HCT116 (cell line): ENCODE data around the gene SWAP70. TPM values are rescaled to one million over a fixed set of nuclear protein-coding genes. Genes with fewer than 3 reads are reported as not detected.

Experiments
- ATAC-seq: fragments of 200-7000 bp; cut with Tn5 transposase; 2 replicates; pipeline ENCODE4 v1.9.1; 2020; ENCODE audit warnings: mild to moderate bottlenecking, moderate library complexity
- BruUV-seq: library from RNA; stranded (reverse); fragments of 400-500 nt; replicated peaks from 2 replicates; lab custom pipeline; 2021; lab: Mats Ljungman, UMichigan
- CTCF ChIA-PET: fragments of 300-600 bp; sonication (Branson Sonifier 250); formaldehyde crosslinking; loops from one replicate; lab custom pipeline; 2021; ENCODE audit warnings: antibody characterized with exemption; lab: Charles Lee
- POLR2A ChIA-PET: fragments of 300-600, 350-600 bp; sonication (Branson Sonifier 250); formaldehyde crosslinking; loops from one replicate; lab custom pipeline; 2021; ENCODE audit warnings: antibody characterized with exemption; lab: Charles Lee
- RAD21 ChIA-PET, 2 experiments: fragments of 300-600 bp; sonication (Branson Sonifier 250); formaldehyde crosslinking; loops; one replicate each; lab custom pipeline; 2023; ENCODE audit warnings: low total read pairs in 2 of 2; ENCODE audit not compliant: uncharacterized antibody in 2 of 2, unreplicated experiment in 2 of 2, low non-redundant PET in 1 of 2; lab: Charles Lee
- DNase-seq: peaks from one replicate; pipeline ENCODE4 v3.0.0-alpha.2; 2010; ENCODE audit warnings: low read depth, low spot score
- H2AFZ ChIP-seq: fragments of 200-600 bp; shearing (Covaris generic), sonication (generic); 2 replicates; pipeline ENCODE4 v1.6.1; 2017; ENCODE audit warnings: low read depth, mixed run types, mixed read lengths, antibody characterized with exemption, low read length; ENCODE audit not compliant: poor library complexity, severe bottlenecking
- H3K27ac ChIP-seq: 2 replicates; pipeline ENCODE4 v1.5.1; 2012; ENCODE audit warnings: low read depth, low read length
- H3K27me3 ChIP-seq: fragments of 200-600 bp; sonication (generic); 2 replicates; pipeline ENCODE4 v1.6.1; 2016; ENCODE audit warnings: mixed run types, low read length, mixed read lengths; ENCODE audit not compliant: insufficient read depth
- H3K36me3 ChIP-seq, 2 experiments: fragments of 200-500 bp in 1 of 2; fragments of 200-600 bp in 1 of 2; sonication (Bioruptor generic) in 1 of 2; sonication (generic) in 1 of 2; 2 replicates each; pipeline versions ENCODE4 v1.5.1 to v1.6.1; 2014 to 2016; ENCODE audit warnings: low read length in 2 of 2, inconsistent platforms in 1 of 2, mixed read lengths in 1 of 2, mixed run types in 1 of 2; ENCODE audit not compliant: insufficient read depth in 2 of 2, control insufficient read depth in 1 of 2
- H3K4me1 ChIP-seq, 2 experiments: fragments of 200-600 bp in 1 of 2; sonication (generic) in 1 of 2; 2 replicates each; pipeline versions ENCODE4 v1.5.1 to v1.6.1; 2012 to 2017; ENCODE audit warnings: low read length in 2 of 2, inconsistent platforms in 1 of 2, mild to moderate bottlenecking in 1 of 2, mixed read lengths in 1 of 2, mixed run types in 1 of 2, moderate library complexity in 1 of 2; ENCODE audit not compliant: insufficient read depth in 2 of 2, control insufficient read depth in 1 of 2
- H3K4me2 ChIP-seq: fragments of 200-600 bp; sonication (generic); 2 replicates; pipeline ENCODE4 v1.6.1; 2017; ENCODE audit warnings: mixed run types, low read length, mixed read lengths
- H3K4me3 ChIP-seq, 2 experiments: fragments of 200-600 bp in 1 of 2; sonication (generic) in 1 of 2; replicated peaks in 1 of 2; 2 replicates each; pipeline ENCODE4 v1.5.1; 2011 to 2016; ENCODE audit warnings: low read length in 2 of 2, control low read depth in 1 of 2, low read depth in 1 of 2, mild to moderate bottlenecking in 1 of 2, mixed read lengths in 1 of 2, mixed run types in 1 of 2
- H3K79me2 ChIP-seq: fragments of 200-600 bp; sonication (generic); 2 replicates; pipeline ENCODE4 v1.6.1; 2017; ENCODE audit warnings: mild to moderate bottlenecking, mixed run types, low read length, moderate library complexity, mixed read lengths; ENCODE audit not compliant: insufficient read depth
- H3K9ac ChIP-seq: fragments of 200-600 bp; sonication (generic); 2 replicates; pipeline ENCODE4 v1.6.1; 2016; ENCODE audit warnings: low read length, mixed read lengths
- H3K9me2 ChIP-seq: fragments of 200-600 bp; sonication (generic), shearing (Covaris generic); 2 replicates; pipeline ENCODE4 v1.6.1; 2017; ENCODE audit warnings: mixed run types, mild to moderate bottlenecking, moderate library complexity; ENCODE audit not compliant: insufficient read depth
- H3K9me3 ChIP-seq, 2 experiments: fragments of 200-500 bp in 1 of 2; fragments of 200-600 bp in 1 of 2; sonication (Bioruptor generic) in 1 of 2; sonication (generic) in 1 of 2; 2 replicates each; pipeline ENCODE4 v1.6.1; 2014 to 2017; ENCODE audit warnings: low read length in 2 of 2, mixed read lengths in 2 of 2, inconsistent platforms in 1 of 2, low read depth in 1 of 2, mild to moderate bottlenecking in 1 of 2, mixed run types in 1 of 2, moderate library complexity in 1 of 2; ENCODE audit not compliant: control insufficient read depth in 1 of 2, insufficient read depth in 1 of 2
- H4K20me1 ChIP-seq: fragments of 200-600 bp; sonication (generic), shearing (Covaris generic); 2 replicates; pipeline ENCODE4 v1.6.1; 2017; ENCODE audit warnings: mixed run types, mild to moderate bottlenecking, moderate library complexity; ENCODE audit not compliant: insufficient read depth
- ATF3 ChIP-seq: IDR thresholded peaks from 2 replicates; pipeline ENCODE4 v1.6.1; 2012
- CEBPB ChIP-seq: IDR thresholded peaks from 2 replicates; pipeline ENCODE4 v1.6.1; 2012; ENCODE audit warnings: low read depth
- CTCF ChIP-seq, 3 experiments: fragments of 200-600 bp in 1 of 3; sonication (generic) in 1 of 3; IDR thresholded peaks in 2 of 3; conservative IDR thresholded peaks in 1 of 3; 2 replicates each; pipeline ENCODE4 v1.5.1; 2012 to 2017; ENCODE audit warnings: low read depth in 2 of 3, low read length in 2 of 3, antibody characterized with exemption in 1 of 3, borderline replicate concordance in 1 of 3, control low read depth in 1 of 3, mild to moderate bottlenecking in 1 of 3, mixed read lengths in 1 of 3, mixed run types in 1 of 3, moderate library complexity in 1 of 3; ENCODE audit not compliant: insufficient read depth in 1 of 3
- EGR1 ChIP-seq: IDR thresholded peaks from 2 replicates; pipeline ENCODE4 v1.6.1; 2012; ENCODE audit warnings: low read depth
- ELF1 ChIP-seq: IDR thresholded peaks from 2 replicates; pipeline ENCODE4 v1.6.1; 2012; ENCODE audit warnings: low read depth, borderline replicate concordance
- EZH2 ChIP-seq: fragments of 200-600 bp; sonication (generic); IDR thresholded peaks from 2 replicates; pipeline ENCODE4 v1.6.1; 2017; ENCODE audit warnings: antibody characterized with exemption, mixed run types
- EZH2phosphoT487 ChIP-seq: fragments of 200-600 bp; IDR thresholded peaks from 2 replicates; pipeline ENCODE4 v1.6.1; 2018; ENCODE audit warnings: antibody characterized with exemption, borderline replicate concordance
- MAX ChIP-seq: IDR thresholded peaks from 2 replicates; pipeline ENCODE4 v1.6.1; 2012
- POLR2A ChIP-seq: IDR thresholded peaks from 2 replicates; pipeline ENCODE4 v1.7.0; 2011; ENCODE audit warnings: borderline replicate concordance; ENCODE audit not compliant: insufficient read depth, insufficient read length; ENCODE audit errors: extremely low read depth
- POLR2AphosphoS5 ChIP-seq: IDR thresholded peaks from 2 replicates; pipeline ENCODE4 v1.6.1; 2011; ENCODE audit warnings: mild to moderate bottlenecking, low read depth, low read length, moderate library complexity
- RAD21 ChIP-seq: IDR thresholded peaks from 2 replicates; pipeline ENCODE4 v1.6.1; 2012; ENCODE audit warnings: low read depth, mild to moderate bottlenecking
- REST ChIP-seq: IDR thresholded peaks from 2 replicates; pipeline ENCODE4 v1.6.1; 2012; ENCODE audit warnings: low read depth
- SIN3A ChIP-seq: IDR thresholded peaks from 2 replicates; pipeline ENCODE4 v1.6.1; 2012; ENCODE audit warnings: low read depth
- SP1 ChIP-seq: IDR thresholded peaks from 2 replicates; pipeline ENCODE4 v1.6.1; 2012; ENCODE audit warnings: low read depth
- SRF ChIP-seq: IDR thresholded peaks from 2 replicates; pipeline ENCODE4 v1.6.1; 2012; ENCODE audit warnings: low read depth
- TCF7L2 ChIP-seq: IDR thresholded peaks from 2 replicates; pipeline ENCODE4 v1.7.0; 2011; ENCODE audit warnings: borderline replicate concordance, inconsistent platforms; ENCODE audit not compliant: insufficient read depth, insufficient read length; ENCODE audit errors: extremely low read depth
- YY1 ChIP-seq: IDR thresholded peaks from 2 replicates; pipeline ENCODE4 v1.6.1; 2011; ENCODE audit warnings: low read length, low read depth, moderate library complexity, mild to moderate bottlenecking; ENCODE audit not compliant: insufficient replicate concordance; ENCODE audit errors: extremely low read depth
- ZBTB33 ChIP-seq: IDR thresholded peaks from 2 replicates; pipeline ENCODE4 v1.6.1; 2011; ENCODE audit warnings: mild to moderate bottlenecking, low read length, moderate library complexity; ENCODE audit not compliant: insufficient replicate concordance; ENCODE audit errors: extremely low read depth
- intact Hi-C: fragments of 100-400 bp; cut with micrococcal nuclease; formaldehyde crosslinking; loops from 2 replicates; pipeline ENCODE4 v1.10.0; 2022
- total RNA-seq: library from RNA; stranded (reverse); gene quantifications from one replicate; pipeline ENCODE4 v1.2.1, GENCODE V29; 2021; ENCODE audit not compliant: unreplicated experiment

SWAP70 gene
- total RNA-seq, 1 experiment from 2014 or later = 20.6 TPM

DNA sequence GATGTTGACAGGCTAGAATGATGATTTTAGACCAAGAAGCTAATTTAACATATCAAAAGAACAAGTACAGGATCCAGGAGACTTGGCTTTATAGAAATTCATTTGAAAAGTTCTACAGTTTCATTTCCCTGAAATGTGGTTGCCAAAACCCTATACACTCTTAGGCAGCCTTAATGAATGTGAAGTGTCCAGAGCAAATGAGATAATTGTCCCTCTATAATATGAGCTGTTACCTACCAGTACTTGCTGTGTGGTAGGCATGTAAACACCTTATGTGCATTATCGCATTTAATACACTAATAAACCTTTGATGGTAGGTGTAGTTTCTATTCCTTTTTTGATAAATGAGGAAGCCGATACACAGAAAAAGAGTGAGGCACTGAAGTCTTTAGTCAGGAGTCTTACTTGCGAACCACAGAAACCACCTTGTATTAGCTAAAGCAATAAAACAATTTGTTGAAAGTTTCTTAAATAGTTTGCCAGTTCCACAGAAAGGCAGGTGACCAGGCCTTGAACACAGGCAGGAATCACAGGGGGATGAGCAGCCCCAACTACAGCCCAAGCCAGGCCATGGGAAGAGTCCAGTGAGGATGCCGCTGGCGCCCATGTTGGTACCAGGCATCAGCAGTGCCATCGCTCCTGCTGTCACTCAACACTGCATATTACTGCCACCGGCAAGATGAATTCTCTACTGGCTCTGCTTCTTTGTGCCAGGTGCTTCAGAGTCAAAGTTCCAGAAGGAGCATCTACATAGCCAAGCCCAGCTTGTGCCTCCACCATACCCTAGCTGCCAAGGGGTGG is 81.7 kb downstream of the SWAP70 start:
- no peak overlapping the region for H3K4me3 ChIP-seq
- no peaks in the 10 kb centered on the region for H3K9me3 ChIP-seq
- DNase-seq (no peak), ATAC-seq (no peak)
- no TSS peak for BruUV-seq
- no peaks in the 10 kb centered on the region for H4K20me1 ChIP-seq
- ChIA-PET CTCF (interaction anchor here (1.2 kb wide), 1 partner anchor 211 kb away, joined by 3 read pairs; no protein-coding TSS in a partner anchor), POLR2A (no interaction called here), RAD21 (no interaction called here)
- H3K4me2 ChIP-seq = no peak overlapping the region
- no peak overlapping the region for H2AFZ ChIP-seq
- no peaks in the 10 kb centered on the region for H3K9me2 ChIP-seq
- H3K79me2 ChIP-seq = no peaks in the 10 kb centered on the region
- no peak for TF ChIP-seq ZBTB33
- TF ChIP-seq MAX = no peak
- TF ChIP-seq SRF = no peak
- no peak for TF ChIP-seq TCF7L2
- no peak for TF ChIP-seq CEBPB
- no peak for TF ChIP-seq REST
- TF ChIP-seq SP1 = no peak
- no peak for TF ChIP-seq ELF1
- TF ChIP-seq EZH2phosphoT487 = no peak
- no peak for TF ChIP-seq POLR2A
- TF ChIP-seq CTCF (IDR thresholded peaks at IDR 0.05 in 2 of 3, conservative IDR thresholded peaks at IDR 0.05 in 1 of 3; ENCODE audit: borderline replicate concordance in 1 of 3, insufficient read depth in 1 of 3, low read depth in 2 of 3, low read length in 2 of 3) = no peak
- TF ChIP-seq POLR2AphosphoS5 = no peak
- TF ChIP-seq EGR1 = no peak
- TF ChIP-seq RAD21 = no peak
- no peak for TF ChIP-seq EZH2
- TF ChIP-seq ATF3 = no peak
- TF ChIP-seq YY1 = no peak
- TF ChIP-seq SIN3A = no peak
- H3K27me3 ChIP-seq = no peaks in the 10 kb centered on the region
- 0 out of 4 replicates have a peak, but pooled peaks cover 0 to 4% of the 10 kb centered on the region in 2 experiments for H3K36me3 ChIP-seq
- intact Hi-C loops = no loop called here
- H3K27ac ChIP-seq = no peak overlapping the region
- H3K9ac ChIP-seq = no peak overlapping the region
- H3K4me1 ChIP-seq = peaks cover 3% of the 10 kb centered on the region in 2 experiments; a peak in 2 of 4 replicates
